A549 (cell line): ENCODE results near the gene FNDC1. TPM values are rescaled to one million over a fixed set of nuclear protein-coding genes. Genes with fewer than 3 reads are reported as not detected.

Experiments used
- ATAC-seq, 2 experiments: fragments of 200-7000 bp in 1 of 2; fragments of >200 bp in 1 of 2; cut with Nextera tagmentation in 1 of 2; cut with Tn5 transposase in 1 of 2; 3 replicates each; pipeline versions ENCODE4 v1.8.0 to v1.9.1; 2018 to 2020; ENCODE audit warnings: mild to moderate bottlenecking in 1 of 2, moderate library complexity in 1 of 2
- CTCF ChIA-PET: fragments of 300-600 bp; sonication (Branson Sonifier 250); formaldehyde crosslinking; extraction: SDS; loops from one replicate; lab custom pipeline; 2021; ENCODE audit warnings: antibody characterized with exemption, inconsistent platforms; lab: Yijun Ruan, JAX
- POLR2A ChIA-PET: fragments of 350-600 bp; formaldehyde crosslinking; extraction: SDS; loops from one replicate; lab custom pipeline; 2021; ENCODE audit warnings: antibody characterized with exemption, inconsistent platforms; lab: Yijun Ruan, JAX
- DNase-seq, 2 experiments: peaks; one replicate each; pipeline versions ENCODE4 v3.0.0 to v3.0.0-alpha.2; 2011 to 2016; ENCODE audit warnings: low read depth in 1 of 2, low spot score in 1 of 2
- FAIRE-seq: peaks from 2 replicates; lab custom pipeline; 2011; peaks lifted over from hg19 to GRCh38; lab: Jason Lieb, UNC
- H3K27ac ChIP-seq, 2 experiments: fragments of >200 bp; sonication (Bioruptor Twin); formaldehyde crosslinking; 3 replicates each; pipeline ENCODE4 v1.5.1; 2016 to 2017
- H3K4me1 ChIP-seq: fragments of >200 bp; sonication (Bioruptor Twin); formaldehyde crosslinking; 3 replicates; pipeline ENCODE4 v1.6.1; 2016
- H3K4me2 ChIP-seq: fragments of >200 bp; sonication (Bioruptor Twin); formaldehyde crosslinking; 3 replicates; pipeline ENCODE4 v1.6.1; 2016
- H3K4me3 ChIP-seq: fragments of >200 bp; sonication (Bioruptor Twin); formaldehyde crosslinking; 3 replicates; pipeline ENCODE4 v1.5.1; 2016
- H3K9me3 ChIP-seq: fragments of >200 bp; sonication (Bioruptor Twin); formaldehyde crosslinking; 3 replicates; pipeline ENCODE4 v1.6.1; 2016
- CBX8 ChIP-seq: fragments of 200-600 bp; sonication (generic); IDR thresholded peaks from 2 replicates; pipeline ENCODE4 v1.6.1; 2016
- CTCF ChIP-seq: fragments of >200 bp; sonication (Bioruptor Twin); formaldehyde crosslinking; IDR thresholded peaks from 3 replicates; pipeline ENCODE4 v1.5.1; 2016
- EHF ChIP-seq: fragments of 250-450 bp; sonication (Bioruptor Pico); IDR thresholded peaks from 2 replicates; pipeline ENCODE4 v1.5.0; 2020; ENCODE audit warnings: mild to moderate bottlenecking
- ELK1 ChIP-seq: fragments of 150-350 bp; IDR thresholded peaks from 2 replicates; pipeline ENCODE4 v1.6.1; 2014; ENCODE audit warnings: low read depth, mild to moderate bottlenecking, low read length
- FOSB ChIP-seq: fragments of 250-450 bp; sonication (Bioruptor Pico); IDR thresholded peaks from 2 replicates; pipeline ENCODE4 v1.5.0; 2020; ENCODE audit warnings: mild to moderate bottlenecking, moderate library complexity
- HDAC2 ChIP-seq: fragments of 200-600 bp; sonication (generic); IDR thresholded peaks from 2 replicates; pipeline ENCODE4 v1.6.1; 2016
- HEYL ChIP-seq: fragments of 250-450 bp; sonication (Bioruptor Pico); IDR thresholded peaks from 2 replicates; pipeline ENCODE4 v1.8.0; 2021; ENCODE audit warnings: mild to moderate bottlenecking, moderate library complexity
- HMGXB4 ChIP-seq: fragments of 250-450 bp; sonication (Bioruptor Pico); IDR thresholded peaks from 2 replicates; pipeline ENCODE4 v1.5.0; 2021; ENCODE audit warnings: mild to moderate bottlenecking, moderate library complexity, borderline replicate concordance
- HOXA7 ChIP-seq: fragments of 250-450 bp; sonication (Bioruptor Pico); IDR thresholded peaks from 2 replicates; pipeline ENCODE4 v1.5.0; 2020; ENCODE audit warnings: mild to moderate bottlenecking, moderate library complexity
- HOXB5 ChIP-seq: fragments of 250-450 bp; sonication (Bioruptor Pico); IDR thresholded peaks from 2 replicates; pipeline ENCODE4 v1.5.0; 2020; ENCODE audit warnings: mild to moderate bottlenecking, moderate library complexity
- JUNB ChIP-seq: fragments of >200 bp; sonication (Bioruptor Twin); formaldehyde crosslinking; IDR thresholded peaks from 2 replicates; pipeline ENCODE4 v1.6.1; 2016
- KDM5A ChIP-seq: fragments of 200-600 bp; sonication (generic); IDR thresholded peaks from 2 replicates; pipeline ENCODE4 v1.6.1; 2016; ENCODE audit warnings: antibody characterized with exemption, mild to moderate bottlenecking
- MAFK ChIP-seq: fragments of 450-650 bp; IDR thresholded peaks from 2 replicates; pipeline ENCODE4 v1.6.1; 2014; ENCODE audit not compliant: partially characterized antibody
- PBX3 ChIP-seq: IDR thresholded peaks from 2 replicates; pipeline ENCODE4 v1.6.1; 2012
- PHF8 ChIP-seq: fragments of 200-600 bp; sonication (generic); IDR thresholded peaks from 2 replicates; pipeline ENCODE4 v1.6.1; 2016; ENCODE audit warnings: low read depth, mild to moderate bottlenecking, antibody characterized with exemption, moderate library complexity, borderline replicate concordance
- POLR2A ChIP-seq: IDR thresholded peaks from 2 replicates; pipeline ENCODE4 v1.6.1; 2012; ENCODE audit warnings: mild to moderate bottlenecking, low read length
- RARB ChIP-seq: fragments of 250-450 bp; sonication (Bioruptor Pico); IDR thresholded peaks from 2 replicates; pipeline ENCODE4 v1.8.0; 2021; ENCODE audit warnings: mild to moderate bottlenecking, moderate library complexity
- RNF2 ChIP-seq: fragments of 200-600 bp; sonication (generic); IDR thresholded peaks from 2 replicates; pipeline ENCODE4 v1.6.1; 2016; ENCODE audit warnings: low read depth, mild to moderate bottlenecking, antibody characterized with exemption, moderate library complexity, borderline replicate concordance
- SMC3 ChIP-seq: fragments of >200 bp; sonication (Bioruptor Twin); formaldehyde crosslinking; IDR thresholded peaks from 3 replicates; pipeline ENCODE4 v1.6.1; 2018; ENCODE audit warnings: inconsistent platforms
- ZNF302 ChIP-seq: fragments of 250-450 bp; sonication (Bioruptor Pico); IDR thresholded peaks from 2 replicates; pipeline ENCODE4 v1.9.0; 2021; ENCODE audit warnings: inconsistent platforms, mild to moderate bottlenecking, moderate library complexity
- ZSCAN20 ChIP-seq: fragments of 250-450 bp; sonication (Bioruptor Pico); IDR thresholded peaks from 2 replicates; pipeline ENCODE4 v1.8.0; 2022; ENCODE audit warnings: mild to moderate bottlenecking, moderate library complexity
- WGBS: methylation state at CpG from one replicate; pipeline ENCODE4 v1.1.6; 2017; ENCODE audit errors: missing lambda C conversion rate; 5-methylcytosine and 5-hydroxymethylcytosine counted together
- polyA plus RNA-seq, 4 experiments: library from polyadenylated mRNA; depleted of rRNA in 3 of 4; stranded (reverse); fragments of >200 nt; fragmentation: RNase III in 1 of 4; extraction: RNeasy Plus Mini Kit Qiagen cat#74134 plus additional on column Dnase treatment in 1 of 4; gene quantifications; 2 replicates in 3 of 4; 3 replicates in 1 of 4; pipeline ENCODE4 v1.2.3, GENCODE V29; 2011 to 2017
- TF ChIP-seq, protein P1 (sequence below): fragments of 200-600 bp; sonication (generic); IDR thresholded peaks from 2 replicates; pipeline ENCODE4 v1.6.1; 2016; ENCODE audit warnings: antibody characterized with exemption, mild to moderate bottlenecking, moderate library complexity
- TF ChIP-seq, protein P2 (sequence below): fragments of >200 bp; sonication (Bioruptor Twin); formaldehyde crosslinking; IDR thresholded peaks from 3 replicates; pipeline ENCODE4 v1.6.1; 2016

The FNDC1 gene
- polyA plus RNA-seq, 2 of the 4 experiments (the other 2 are of a cell fraction) = 0.01 TPM; not detected in 1

DNA sequence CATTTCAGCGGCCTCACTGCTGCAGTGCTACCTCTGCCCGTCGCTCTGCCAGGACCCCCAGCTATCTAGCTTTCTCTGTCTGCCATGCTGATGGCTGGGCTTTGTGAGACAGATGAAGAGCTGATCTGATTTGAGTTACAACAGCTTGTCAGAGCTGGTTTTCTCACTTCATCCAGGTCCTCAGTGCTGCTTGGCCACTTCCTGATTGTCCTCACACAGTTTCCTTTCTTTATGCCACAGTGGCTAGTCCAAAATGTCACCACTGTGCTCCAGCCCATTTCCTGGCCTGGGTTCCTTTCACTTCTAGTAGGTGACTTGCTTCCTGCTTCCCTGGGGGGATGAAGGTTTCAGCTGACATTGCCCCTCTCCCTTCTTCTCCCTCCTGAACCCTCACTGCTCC, 35.4 kb downstream of the FNDC1 start:
- POLR2A ChIA-PET = no interaction called here
- no peak for DNase-seq
- no peak overlapping the region for H3K4me3 ChIP-seq
- TF ChIP-seq, protein P1, sequence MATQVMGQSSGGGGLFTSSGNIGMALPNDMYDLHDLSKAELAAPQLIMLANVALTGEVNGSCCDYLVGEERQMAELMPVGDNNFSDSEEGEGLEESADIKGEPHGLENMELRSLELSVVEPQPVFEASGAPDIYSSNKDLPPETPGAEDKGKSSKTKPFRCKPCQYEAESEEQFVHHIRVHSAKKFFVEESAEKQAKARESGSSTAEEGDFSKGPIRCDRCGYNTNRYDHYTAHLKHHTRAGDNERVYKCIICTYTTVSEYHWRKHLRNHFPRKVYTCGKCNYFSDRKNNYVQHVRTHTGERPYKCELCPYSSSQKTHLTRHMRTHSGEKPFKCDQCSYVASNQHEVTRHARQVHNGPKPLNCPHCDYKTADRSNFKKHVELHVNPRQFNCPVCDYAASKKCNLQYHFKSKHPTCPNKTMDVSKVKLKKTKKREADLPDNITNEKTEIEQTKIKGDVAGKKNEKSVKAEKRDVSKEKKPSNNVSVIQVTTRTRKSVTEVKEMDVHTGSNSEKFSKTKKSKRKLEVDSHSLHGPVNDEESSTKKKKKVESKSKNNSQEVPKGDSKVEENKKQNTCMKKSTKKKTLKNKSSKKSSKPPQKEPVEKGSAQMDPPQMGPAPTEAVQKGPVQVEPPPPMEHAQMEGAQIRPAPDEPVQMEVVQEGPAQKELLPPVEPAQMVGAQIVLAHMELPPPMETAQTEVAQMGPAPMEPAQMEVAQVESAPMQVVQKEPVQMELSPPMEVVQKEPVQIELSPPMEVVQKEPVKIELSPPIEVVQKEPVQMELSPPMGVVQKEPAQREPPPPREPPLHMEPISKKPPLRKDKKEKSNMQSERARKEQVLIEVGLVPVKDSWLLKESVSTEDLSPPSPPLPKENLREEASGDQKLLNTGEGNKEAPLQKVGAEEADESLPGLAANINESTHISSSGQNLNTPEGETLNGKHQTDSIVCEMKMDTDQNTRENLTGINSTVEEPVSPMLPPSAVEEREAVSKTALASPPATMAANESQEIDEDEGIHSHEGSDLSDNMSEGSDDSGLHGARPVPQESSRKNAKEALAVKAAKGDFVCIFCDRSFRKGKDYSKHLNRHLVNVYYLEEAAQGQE = no peak
- TF ChIP-seq FOSB (no peak), HDAC2 (no peak), EHF (CRISPR knock-in tag) (no peak), SMC3 (no peak), ZSCAN20 (CRISPR knock-in tag) (no peak), POLR2A (no peak), CTCF (no peak), RNF2 (no peak), KDM5A (no peak), RARB (CRISPR knock-in tag) (no peak), HMGXB4 (no peak), PBX3 (no peak)
- TF ChIP-seq, protein P2, sequence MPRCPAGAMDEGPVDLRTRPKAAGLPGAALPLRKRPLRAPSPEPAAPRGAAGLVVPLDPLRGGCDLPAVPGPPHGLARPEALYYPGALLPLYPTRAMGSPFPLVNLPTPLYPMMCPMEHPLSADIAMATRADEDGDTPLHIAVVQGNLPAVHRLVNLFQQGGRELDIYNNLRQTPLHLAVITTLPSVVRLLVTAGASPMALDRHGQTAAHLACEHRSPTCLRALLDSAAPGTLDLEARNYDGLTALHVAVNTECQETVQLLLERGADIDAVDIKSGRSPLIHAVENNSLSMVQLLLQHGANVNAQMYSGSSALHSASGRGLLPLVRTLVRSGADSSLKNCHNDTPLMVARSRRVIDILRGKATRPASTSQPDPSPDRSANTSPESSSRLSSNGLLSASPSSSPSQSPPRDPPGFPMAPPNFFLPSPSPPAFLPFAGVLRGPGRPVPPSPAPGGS = no peak
- TF ChIP-seq, all 56 proteins: peak for 0
- no peak for FAIRE-seq
- CTCF ChIA-PET = interaction anchor here (0.6 to 1.5 kb wide), 2 partner anchors 16 to 48 kb away, joined by 3 to 4 read pairs; no protein-coding TSS in a partner anchor
- no peak for ATAC-seq
- Histone ChIP-seq H3K27ac (no peak overlapping the region), H3K4me2 (no peak overlapping the region), H3K9me3 (no peaks in the 10 kb centered on the region), H3K4me1 (no peaks in the 10 kb centered on the region)
- 49% methylated on average over 3 of the region's 3 CpGs for WGBS

DNA sequence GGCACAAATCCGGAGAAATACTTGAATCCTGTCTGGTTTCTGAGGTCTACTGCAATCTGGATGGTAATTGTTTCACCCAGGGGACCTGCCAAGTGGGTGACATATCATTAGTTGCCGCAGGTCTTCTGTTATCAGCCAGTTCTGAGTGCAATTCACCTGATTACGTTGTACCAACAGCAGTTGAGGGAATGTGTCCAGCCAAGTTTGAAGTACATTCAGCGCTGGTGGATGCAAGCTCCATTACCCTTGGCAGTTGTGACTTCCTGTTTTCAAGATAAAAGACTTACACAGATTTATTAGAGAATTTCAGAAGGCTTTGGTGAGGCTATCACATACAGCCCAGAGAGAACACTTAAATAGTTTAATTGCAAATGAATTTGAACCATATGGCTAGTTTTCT, 42.8 kb downstream of the FNDC1 start:
- no peak overlapping the region for H3K4me3 ChIP-seq
- no peak for ATAC-seq
- H3K4me2 ChIP-seq = no peak overlapping the region
- DNase-seq = no peak
- no peak for FAIRE-seq
- no peaks in the 10 kb centered on the region for H3K9me3 ChIP-seq
- ChIA-PET POLR2A (no interaction called here), CTCF (no interaction called here)
- WGBS = 26% methylated on average over 4 of the region's 4 CpGs
- no peak overlapping the region for H3K27ac ChIP-seq
- no peaks in the 10 kb centered on the region for H3K4me1 ChIP-seq
- TF ChIP-seq ELK1 (no peak), ZNF302 (no peak), HEYL (no peak), CBX8 (no peak), HOXA7 (CRISPR knock-in tag) (no peak), MAFK (no peak), PHF8 (no peak), JUNB (no peak), HOXB5 (CRISPR knock-in tag) (no peak), EHF (CRISPR knock-in tag) (no peak), KDM5A (no peak)
- TF ChIP-seq, protein P1 = no peak
